Astrocyte (in vitro differentiated cells and primary cell): ENCODE data around the gene TMEM120B. TPM values are rescaled to one million over a fixed set of nuclear protein-coding genes. Genes with fewer than 3 reads are reported as not detected.
"Not testable (repeated sequence)": the region's sequence is repeated elsewhere in the genome, so short reads cannot be mapped to it uniquely, and the experiment has no call there.

Source experiments
- DNase-seq: peaks from one replicate; pipeline ENCODE4 v3.0.0-alpha.2; 2010; ENCODE audit warnings: low read depth
- FAIRE-seq: peaks from 2 replicates; lab custom pipeline; 2011; peaks lifted over from hg19 to GRCh38; lab: Jason Lieb, UNC
- H2AFZ ChIP-seq: 2 replicates; pipeline ENCODE4 v1.6.0; 2012; ENCODE audit warnings: low read depth, low read length, inconsistent platforms
- H3K27ac ChIP-seq: 2 replicates; pipeline ENCODE4 v1.5.1; 2011; ENCODE audit warnings: low read depth, low read length, inconsistent platforms
- H3K27me3 ChIP-seq: 2 replicates; pipeline ENCODE4 v1.6.0; 2011; ENCODE audit warnings: low read length, inconsistent platforms; ENCODE audit not compliant: insufficient read depth
- H3K36me3 ChIP-seq: 2 replicates; pipeline ENCODE4 v1.5.1; 2011; ENCODE audit warnings: low read length, inconsistent platforms; ENCODE audit not compliant: insufficient read depth
- H3K4me1 ChIP-seq: 2 replicates; pipeline ENCODE4 v1.5.1; 2011; ENCODE audit warnings: low read length, inconsistent platforms; ENCODE audit not compliant: insufficient read depth
- H3K4me2 ChIP-seq: 2 replicates; pipeline ENCODE4 v1.6.0; 2012; ENCODE audit warnings: low read length, inconsistent platforms
- H3K4me3 ChIP-seq: 2 replicates; pipeline ENCODE4 v1.5.1; 2011; ENCODE audit warnings: low read depth, mild to moderate bottlenecking, low read length, inconsistent platforms; ENCODE audit not compliant: insufficient read depth
- H3K79me2 ChIP-seq: 2 replicates; pipeline ENCODE4 v1.6.0; 2012; ENCODE audit warnings: mild to moderate bottlenecking, low read length, inconsistent platforms; ENCODE audit not compliant: insufficient read depth
- H3K9ac ChIP-seq: 2 replicates; pipeline ENCODE4 v1.6.0; 2012; ENCODE audit warnings: mild to moderate bottlenecking, low read length, inconsistent platforms
- H3K9me3 ChIP-seq: 2 replicates; pipeline ENCODE4 v1.5.1; 2012; ENCODE audit warnings: low read depth, mild to moderate bottlenecking, low read length, inconsistent platforms; ENCODE audit not compliant: insufficient read depth
- H4K20me1 ChIP-seq: 2 replicates; pipeline ENCODE4 v1.6.0; 2012; ENCODE audit warnings: low read length, inconsistent platforms; ENCODE audit not compliant: insufficient read depth
- H3K27ac Mint-ChIP-seq: one replicate; pipeline ENCODE4 v1.8.0; 2021; ENCODE audit warnings: mild to moderate bottlenecking, mixed read lengths; ENCODE audit not compliant: unreplicated experiment
- H3K27me3 Mint-ChIP-seq: one replicate; pipeline ENCODE4 v1.8.0; 2021; ENCODE audit warnings: low read depth, mixed read lengths; ENCODE audit not compliant: unreplicated experiment
- H3K36me3 Mint-ChIP-seq: one replicate; pipeline ENCODE4 v1.8.0; 2021; ENCODE audit warnings: low read depth, mixed read lengths; ENCODE audit not compliant: unreplicated experiment
- H3K4me1 Mint-ChIP-seq: one replicate; pipeline ENCODE4 v1.8.0; 2021; ENCODE audit warnings: low read depth, mixed read lengths; ENCODE audit not compliant: unreplicated experiment
- H3K4me3 Mint-ChIP-seq: one replicate; pipeline ENCODE4 v1.8.0; 2021; ENCODE audit warnings: mild to moderate bottlenecking, moderate library complexity, mixed read lengths; ENCODE audit not compliant: unreplicated experiment
- H3K9me3 Mint-ChIP-seq: one replicate; pipeline ENCODE4 v1.8.0; 2021; ENCODE audit warnings: mild to moderate bottlenecking, mixed read lengths; ENCODE audit not compliant: unreplicated experiment
- CTCF ChIP-seq: IDR thresholded peaks from 2 replicates; pipeline ENCODE4 v1.5.1; 2011; ENCODE audit warnings: low read depth, mild to moderate bottlenecking, inconsistent platforms, low read length, moderate library complexity; ENCODE audit not compliant: insufficient read depth
- EZH2 ChIP-seq: IDR thresholded peaks from 2 replicates; pipeline ENCODE4 v1.6.1; 2012; ENCODE audit warnings: mild to moderate bottlenecking, low read length, inconsistent platforms; ENCODE audit not compliant: insufficient read depth
- total RNA-seq: library from RNA; stranded (reverse); gene quantifications from 2 replicates; pipeline ENCODE4 v1.2.1, GENCODE V29; 2021

Gene TMEM120B
- total RNA-seq, 1 donor from 2014 or later: 36.0 TPM

- TF ChIP-seq CTCF (no peak), EZH2 (no peak)
- H3K4me2 ChIP-seq: no peak overlapping the region
- Mint-ChIP-seq H3K27ac (no peak overlapping the region), H3K27me3 (peaks cover 2% of the 10 kb centered on the region), H3K4me1 (no peaks in the 10 kb centered on the region), H3K4me3 (no peak overlapping the region), H3K9me3 (no peaks in the 10 kb centered on the region), H3K36me3 (no peaks in the 10 kb centered on the region)
- H3K27ac ChIP-seq: no peak overlapping the region
- no peaks in the 10 kb centered on the region for H3K36me3 ChIP-seq
- H2AFZ ChIP-seq: no peak overlapping the region
- no peak overlapping the region for H3K9ac ChIP-seq
- no peak for FAIRE-seq
- no peaks in the 10 kb centered on the region for H4K20me1 ChIP-seq
- no peak overlapping the region for H3K4me3 ChIP-seq
- no peaks in the 10 kb centered on the region for H3K9me3 ChIP-seq
- peaks cover 5% of the 10 kb centered on the region for H3K4me1 ChIP-seq
- H3K27me3 ChIP-seq: no peaks in the 10 kb centered on the region
- H3K79me2 ChIP-seq: no peaks in the 10 kb centered on the region
- DNase-seq: no peak
These were observed 23.6 kb upstream of the TMEM120B start for GRCh38 chr12:121688966-121689365.

GRCh38 chr12:121689430-121689829 is 23.1 kb upstream of the TMEM120B start:
- Histone ChIP-seq H3K27ac (no peak overlapping the region), H3K36me3 (no peaks in the 10 kb centered on the region), H3K27me3 (no peaks in the 10 kb centered on the region), H3K9me3 (no peaks in the 10 kb centered on the region), H3K4me3 (no peak overlapping the region), H3K4me1 (peaks cover 5% of the 10 kb centered on the region), H3K4me2 (no peak overlapping the region), H3K9ac (no peak overlapping the region), H3K79me2 (no peaks in the 10 kb centered on the region), H4K20me1 (no peaks in the 10 kb centered on the region), H2AFZ (no peak overlapping the region)
- Mint-ChIP-seq H3K4me1 (no peaks in the 10 kb centered on the region), H3K27ac (no peak overlapping the region), H3K36me3 (no peaks in the 10 kb centered on the region), H3K4me3 (no peak overlapping the region), H3K27me3 (peaks cover 2% of the 10 kb centered on the region), H3K9me3 (no peaks in the 10 kb centered on the region)
- DNase-seq (no peak), FAIRE-seq (no peak)
- TF ChIP-seq EZH2 (no peak), CTCF (no peak)

- not testable (repeated sequence) for H3K4me2 ChIP-seq, FAIRE-seq, H3K27me3 Mint-ChIP-seq, H3K9ac ChIP-seq, H3K79me2 ChIP-seq, H4K20me1 ChIP-seq, H3K4me3 ChIP-seq, H3K9me3 ChIP-seq, H3K36me3 ChIP-seq, H3K4me3 Mint-ChIP-seq, H3K27ac Mint-ChIP-seq, DNase-seq, H3K4me1 ChIP-seq, H3K27ac ChIP-seq, H3K4me1 Mint-ChIP-seq, H3K27me3 ChIP-seq, H3K9me3 Mint-ChIP-seq, H3K36me3 Mint-ChIP-seq, H2AFZ ChIP-seq
These were observed 19.8 kb upstream of the TMEM120B start for GRCh38 chr12:121692744-121693143.
